Stimulated activated CD4-positive, alpha-beta T cell treated with anti-CD3 and anti-CD28 coated beads, Interleukin-12 subunit alpha, Interleukin-12 subunit beta, amount 100 ng/mL, for 24 hours (primary cell): ENCODE data around the gene ILKAP.

Experiments used
- DNase-seq, 2 experiments: peaks; one replicate each; pipeline ENCODE4 v3.0.0-alpha.2; 2020; ENCODE audit warnings: low read depth in 2 of 2

The ILKAP gene

GRCh38 chr2:238150686-238151085 lies 52.8 kb downstream of the ILKAP start:
- no peak for DNase-seq

- no peak for DNase-seq
Observed at GRCh38 chr2:238149841-238150572, 53.5 kb downstream of the ILKAP start.

- no peak for DNase-seq
Observed at GRCh38 chr2:238148981-238149380, 54.5 kb downstream of the ILKAP start.

- DNase-seq: no peak
Observed at GRCh38 chr2:238146884-238147544, 56.5 kb downstream of the ILKAP start.

- DNase-seq: no peak
Observed at GRCh38 chr2:238145851-238146250, 57.6 kb downstream of the ILKAP start.

- DNase-seq: no peak
Observed at GRCh38 chr2:238145046-238145445, 58.4 kb downstream of the ILKAP start.

GRCh38 chr2:238144262-238144661 lies 59.2 kb downstream of the ILKAP start:
- DNase-seq: no peak

GRCh38 chr2:238143239-238143951 lies 60.1 kb downstream of the ILKAP start:
- no peak for DNase-seq

- no peak for DNase-seq
Observed at GRCh38 chr2:238142382-238143205, 60.9 kb downstream of the ILKAP start.

GRCh38 chr2:238141541-238142318 lies 61.8 kb downstream of the ILKAP start:
- no peak for DNase-seq

GRCh38 chr2:238140721-238141540 lies 62.6 kb downstream of the ILKAP start:
- DNase-seq: no peak

- no peak for DNase-seq
Observed at GRCh38 chr2:238140040-238140439, 63.5 kb downstream of the ILKAP start.

- DNase-seq: peak in 1 of 2 experiments; percentile 24
Observed at GRCh38 chr2:238139196-238140039, 64.1 kb downstream of the ILKAP start.

- no peak for DNase-seq
Observed at GRCh38 chr2:238138331-238139195, 64.9 kb downstream of the ILKAP start, which contains the start of gene KLHL30. Gene KLHL30 (plus strand): TSS chr2:238138668. CDS start chr2:238140755, 2,087 bp downstream.

- no peak for DNase-seq
Observed at GRCh38 chr2:238137885-238138284, 65.6 kb downstream of the ILKAP start.

GRCh38 chr2:238136820-238137537 lies 66.5 kb downstream of the ILKAP start:
- no peak for DNase-seq

- no peak for DNase-seq
Observed at GRCh38 chr2:238135601-238136150, 67.8 kb downstream of the ILKAP start.
